GM12878 (cell line): ENCODE data around the gene MAFF. TPM values are rescaled to one million over a fixed set of nuclear protein-coding genes. Genes with fewer than 3 reads are reported as not detected.

ENCODE experiments used
- ATAC-seq: fragments of 200-7000 bp; cut with Tn5 transposase; 3 replicates; pipeline ENCODE4 v1.9.1; 2020; ENCODE audit warnings: mild to moderate bottlenecking, moderate library complexity
- BruUV-seq: library from RNA; stranded (reverse); fragments of 400-500 nt; replicated peaks from 2 replicates; lab custom pipeline; 2021; lab: Mats Ljungman, UMichigan
- CTCF ChIA-PET: fragments of 300-600 bp; sonication (Branson Sonifier 250); formaldehyde crosslinking; extraction: SDS; loops from one replicate; lab custom pipeline; 2021; ENCODE audit warnings: inconsistent platforms; lab: Yijun Ruan, JAX
- POLR2A ChIA-PET: fragments of 350-600 bp; formaldehyde crosslinking; extraction: SDS; loops from one replicate; lab custom pipeline; 2021; ENCODE audit warnings: inconsistent platforms; lab: Charles Lee
- RAD21 ChIA-PET: fragments of 300-600 bp; sonication (Branson Sonifier 250); formaldehyde crosslinking; loops from one replicate; lab custom pipeline; 2023; ENCODE audit warnings: antibody characterized with exemption; ENCODE audit not compliant: unreplicated experiment; lab: Charles Lee
- SMC1A ChIA-PET: fragments of 300-600 bp; sonication (Branson Sonifier 250); formaldehyde crosslinking; loops from one replicate; lab custom pipeline; 2023; ENCODE audit not compliant: unreplicated experiment, uncharacterized antibody; lab: Charles Lee
- DNase-seq: peaks from one replicate; pipeline ENCODE4 v3.0.0-alpha.2; 2011; ENCODE audit warnings: low read depth, low spot score
- FAIRE-seq: peaks from 3 replicates; lab custom pipeline; 2011; peaks lifted over from hg19 to GRCh38; lab: Jason Lieb, UNC
- H2AFZ ChIP-seq: 2 replicates; pipeline ENCODE4 v1.6.0; 2011; ENCODE audit warnings: low read depth, low read length, control low read depth; ENCODE audit not compliant: control insufficient read depth
- H3K27ac ChIP-seq: 2 replicates; pipeline ENCODE4 v1.5.1; 2011; ENCODE audit warnings: control low read depth; ENCODE audit not compliant: control insufficient read depth, insufficient read depth
- H3K27me3 ChIP-seq, 2 experiments: replicated peaks in 1 of 2; 2 replicates each; pipeline versions ENCODE4 v1.6.0 to v1.6.1; 2011; ENCODE audit warnings: low read length in 1 of 2; ENCODE audit not compliant: control insufficient read depth in 2 of 2, insufficient read depth in 2 of 2
- H3K36me3 ChIP-seq, 2 experiments: 2 replicates each; pipeline ENCODE4 v1.5.1; 2011; ENCODE audit warnings: low read length in 1 of 2; ENCODE audit not compliant: control insufficient read depth in 2 of 2, insufficient read depth in 2 of 2
- H3K4me1 ChIP-seq: 2 replicates; pipeline ENCODE4 v1.6.1; 2011; ENCODE audit warnings: mild to moderate bottlenecking, low read length, moderate library complexity, mixed read lengths; ENCODE audit not compliant: control insufficient read depth, insufficient read depth
- H3K4me2 ChIP-seq: 2 replicates; pipeline ENCODE4 v1.6.0; 2011; ENCODE audit warnings: control low read depth; ENCODE audit not compliant: control insufficient read depth, insufficient read depth
- H3K4me3 ChIP-seq: fragments of 200-600 bp; sonication (generic); 2 replicates; pipeline ENCODE4 v1.5.1; 2016
- H3K79me2 ChIP-seq: 2 replicates; pipeline ENCODE4 v1.6.0; 2011; ENCODE audit warnings: low read length; ENCODE audit not compliant: control insufficient read depth, insufficient read depth
- H3K9ac ChIP-seq: 2 replicates; pipeline ENCODE4 v1.8.0; 2011; ENCODE audit warnings: low read length, control low read depth, mixed read lengths; ENCODE audit not compliant: control insufficient read depth, insufficient read depth
- H3K9me3 ChIP-seq: replicated peaks from 3 replicates; pipeline ENCODE4 v1.5.1; 2011; ENCODE audit warnings: mild to moderate bottlenecking, low read length; ENCODE audit not compliant: control insufficient read depth, insufficient read depth
- H4K20me1 ChIP-seq: 2 replicates; pipeline ENCODE4 v1.6.0; 2011; ENCODE audit not compliant: control insufficient read depth, insufficient read depth
- ATF2 ChIP-seq: IDR thresholded peaks from 2 replicates; pipeline ENCODE4 v1.6.1; 2012; ENCODE audit warnings: low read length, inconsistent platforms
- BHLHE40 ChIP-seq, 2 experiments: fragments of 450-650 bp in 1 of 2; IDR thresholded peaks; 2 replicates each; pipeline ENCODE4 v1.6.1; 2011 to 2017; ENCODE audit warnings: low read depth in 2 of 2, borderline replicate concordance in 1 of 2, improper control_type of control experiment in 1 of 2, low read length in 1 of 2, mild to moderate bottlenecking in 1 of 2
- CTCF ChIP-seq, 3 experiments: IDR thresholded peaks in 2 of 3; conservative IDR thresholded peaks in 1 of 3; 2 replicates each; pipeline ENCODE4 v1.5.1; 2011; ENCODE audit warnings: low read depth in 3 of 3, low read length in 3 of 3, mild to moderate bottlenecking in 3 of 3, control low read depth in 2 of 3, moderate library complexity in 2 of 3, inconsistent platforms in 1 of 3, mixed read lengths in 1 of 3; ENCODE audit not compliant: control insufficient read depth in 2 of 3, insufficient read depth in 1 of 3; ENCODE audit errors: extremely low read depth in 1 of 3
- EGR1 ChIP-seq, 2 experiments: IDR thresholded peaks; 1 replicate in 1 of 2; 2 replicates in 1 of 2; pipeline ENCODE4 v1.6.1; 2011 to 2012; ENCODE audit warnings: low read depth in 2 of 2, low read length in 2 of 2, borderline replicate concordance in 1 of 2, mild to moderate bottlenecking in 1 of 2, moderate library complexity in 1 of 2
- HDGF ChIP-seq: fragments of 450-650 bp; IDR thresholded peaks from 2 replicates; pipeline ENCODE4 v1.6.1; 2016; ENCODE audit warnings: antibody characterized with exemption
- IKZF1 ChIP-seq: fragments of 450-650 bp; conservative IDR thresholded peaks from 2 replicates; pipeline ENCODE4 v1.6.1; 2017; ENCODE audit warnings: antibody characterized with exemption, mild to moderate bottlenecking
- MLLT1 ChIP-seq: fragments of 450-650 bp; IDR thresholded peaks from 2 replicates; pipeline ENCODE4 v1.6.1; 2016; ENCODE audit warnings: mild to moderate bottlenecking
- RAD21 ChIP-seq: IDR thresholded peaks from 2 replicates; pipeline ENCODE4 v1.6.1; 2011; ENCODE audit warnings: mild to moderate bottlenecking, low read depth, low read length, moderate library complexity; ENCODE audit not compliant: insufficient read depth
- SMAD5 ChIP-seq: IDR thresholded peaks from 2 replicates; pipeline ENCODE4 v1.6.1; 2016; ENCODE audit warnings: antibody characterized with exemption, low read depth
- SMC3 ChIP-seq: IDR thresholded peaks from 2 replicates; pipeline ENCODE4 v1.6.1; 2011; ENCODE audit warnings: low read length, improper control_type of control experiment, borderline replicate concordance
- TARDBP ChIP-seq: IDR thresholded peaks from 2 replicates; pipeline ENCODE4 v1.6.1; 2016; ENCODE audit warnings: borderline replicate concordance
- YY1 ChIP-seq: IDR thresholded peaks from 2 replicates; pipeline ENCODE4 v1.6.1; 2011; ENCODE audit warnings: low read depth, mild to moderate bottlenecking, low read length
- ZBTB33 ChIP-seq: fragments of 450-650 bp; IDR thresholded peaks from 2 replicates; pipeline ENCODE4 v1.6.1; 2017; ENCODE audit warnings: mild to moderate bottlenecking
- WGBS: methylation state at CpG from one replicate; pipeline ENCODE4 v1.1.6; 2016; ENCODE audit warnings: low lambda C conversion rate; ENCODE audit not compliant: insufficient replicate concordance, insufficient coverage; ENCODE audit errors: missing lambda C conversion rate; 5-methylcytosine and 5-hydroxymethylcytosine counted together
- in situ Hi-C: fragments of 300-500 bp; cut with MboI; formaldehyde crosslinking; loops from 9 replicates; pipeline ENCODE4 v1.14.3; 2018; ENCODE audit warnings: mixed read lengths
- intact Hi-C: fragments of 100-400 bp; cut with micrococcal nuclease; formaldehyde crosslinking; loops from one replicate; pipeline ENCODE4 v1.14.2; 2022; ENCODE audit not compliant: unreplicated experiment
- polyA plus RNA-seq, 11 experiments: library from polyadenylated mRNA; depleted of rRNA in 4 of 11; unstranded in 6 of 11; stranded (reverse) in 5 of 11; fragments of >200 nt; fragmentation: Nextera tagmentation in 4 of 11; fragmentation: Illumina TruSeq in 1 of 11; extraction: Ambion mirVana in 4 of 11; extraction: Trizol in 1 of 11; gene quantifications; 1 replicate in 1 of 11; 2 replicates in 10 of 11; pipeline versions ENCODE4 v1.2.1 to v1.2.3, GENCODE V29; 2011 to 2016; ENCODE audit warnings: inconsistent platforms in 2 of 11, missing spikeins in 2 of 11, low read depth in 1 of 11
- total RNA-seq, 4 experiments: library from RNA; depleted of rRNA in 3 of 4; stranded (reverse); fragments of >200 nt in 3 of 4; fragmentation: Illumina TruSeq in 1 of 4; extraction: Trizol in 1 of 4; gene quantifications; 2 replicates each; pipeline versions ENCODE4 v1.2.1 to v1.2.3, GENCODE V29; 2013 to 2021

Gene MAFF
- total and polyA plus RNA-seq, 10 of the 15 experiments (the other 5 are each of a cell fraction or from before 2014, with no cell fraction given): 0.22 to 2.3 (median 0.81) TPM; not detected in 1

GRCh38 chr22:38262051-38262795, 60.4 kb downstream of the MAFF start:
- CTCF ChIA-PET: interaction anchor here (0.6 to 3.0 kb wide), 13 partner anchors 10 to 310 kb away, joined by 3 to 29 read pairs (median 4); partner anchors contain the start of gene TMEM184B
- H3K27me3 ChIP-seq: no peaks in the 10 kb centered on the region
- intact Hi-C loops (loop anchor here (5.0 kb wide), 2 partner anchors 50 to 205 kb away; partner anchors contain the start of gene PICK1), in situ Hi-C loops (no loop called here)
- TF ChIP-seq CTCF (IDR thresholded peaks at IDR 0.05 in 2 of 3, conservative IDR thresholded peaks at IDR 0.05 in 1 of 3; ENCODE audit: control insufficient read depth in 2 of 3, extremely low read depth in 1 of 3, insufficient read depth in 1 of 3, low read depth in 3 of 3, low read length in 3 of 3) (peak; percentile 59 to 77 (median 66)), IKZF1 (0 out of 2 replicates have a peak, but pooled peaks have one; percentile 16), SMC3 (peak; percentile 43; the same call in 1 of the 2 replicates), EGR1 (IDR thresholded peaks at IDR 0.05; ENCODE audit: borderline replicate concordance in 1 of 2, low read depth in 2 of 2, low read length in 2 of 2) (0 out of 3 replicates have a peak, but pooled peaks of 1 of the 2 experiments have one; percentile 7), HDGF (peak; percentile 73; the same call in 1 of the 2 replicates), MLLT1 (no peak), TARDBP (no peak), YY1 (peak; percentile 49; the same call in 1 of the 2 replicates), BHLHE40 (IDR thresholded peaks at IDR 0.05; ENCODE audit: borderline replicate concordance in 1 of 2, low read depth in 2 of 2, low read length in 1 of 2) (peak in 1 of 2 experiments; percentile 30; a peak in 1 of 4 replicates), RAD21 (peak; percentile 52), ZBTB33 (peak; percentile 86), SMAD5 (no peak), ATF2 (no peak)
- H3K4me3 ChIP-seq: no peak overlapping the region
- DNase-seq (no peak), ATAC-seq (peak; percentile 75), FAIRE-seq (peak; percentile 47)
- H4K20me1 ChIP-seq: no peaks in the 10 kb centered on the region
- SMC1A ChIA-PET: interaction anchor here (0.6 to 3.0 kb wide), 6 partner anchors 9 to 210 kb away, joined by 3 to 11 read pairs (median 4); partner anchors contain the start of gene PLA2G6
- H3K4me2 ChIP-seq: peak overlapping the region; percentile 21; the same call in 1 of the 2 replicates
- 24% methylated on average over 20 of the region's 20 CpGs for WGBS
- H3K9ac ChIP-seq: 0 out of 2 replicates have a peak overlapping the region, but pooled peaks have one; percentile 1
- peak overlapping the region; percentile 48 for H2AFZ ChIP-seq
- POLR2A ChIA-PET: interaction anchor here (0.5 to 1.5 kb wide), 2 partner anchors 59 to 329 kb away, joined by 3 to 5 read pairs; no protein-coding TSS in a partner anchor
- 0 out of 2 replicates have a peak overlapping the region, but pooled peaks have one; percentile 22 for H3K27ac ChIP-seq
- H3K9me3 ChIP-seq: no peaks in the 10 kb centered on the region
- H3K36me3 ChIP-seq: no peaks in the 10 kb centered on the region
- RAD21 ChIA-PET: interaction anchor here (0.7 to 1.8 kb wide), 4 partner anchors 11 to 210 kb away, joined by 3 to 4 read pairs (median 3); partner anchors contain the start of gene TMEM184B
- BruUV-seq: no TSS peak
- H3K79me2 ChIP-seq: peaks cover 8% of the 10 kb centered on the region
- peaks cover 36% of the 10 kb centered on the region for H3K4me1 ChIP-seq
